H1 (cell line): ENCODE data around the gene COX6A1.

ENCODE experiments used
- EZH2 ChIP-seq: fragments of 200-600 bp; sonication (generic); IDR thresholded peaks from 2 replicates; pipeline ENCODE4 v1.7.1; 2012; ENCODE audit warnings: low read depth, mild to moderate bottlenecking, moderate library complexity, low read length, inconsistent platforms; ENCODE audit not compliant: severe bottlenecking
- KDM1A ChIP-seq: fragments of 200-600, 300-600 bp; sonication (generic); IDR thresholded peaks from 2 replicates; pipeline ENCODE4 v1.7.1; 2016; ENCODE audit warnings: mild to moderate bottlenecking, low read length, borderline replicate concordance
- MAFK ChIP-seq: IDR thresholded peaks from 2 replicates; pipeline ENCODE4 v1.6.1; 2012; ENCODE audit warnings: low read depth, mild to moderate bottlenecking, improper control_type of control experiment, low read length
- POLR2A ChIP-seq, 2 experiments: IDR thresholded peaks; 1 replicate in 1 of 2; 2 replicates in 1 of 2; pipeline ENCODE4 v1.6.1; 2011; ENCODE audit warnings: low read depth in 2 of 2, low read length in 2 of 2, mild to moderate bottlenecking in 2 of 2; ENCODE audit errors: control extremely low read depth in 1 of 2
- TF ChIP-seq, protein P1 (sequence below), 3 experiments: IDR thresholded peaks; 1 replicate in 2 of 3; 2 replicates in 1 of 3; pipeline versions ENCODE4 v1.5.1 to v1.6.1; 2011; ENCODE audit warnings: low read length in 3 of 3, mild to moderate bottlenecking in 3 of 3, inconsistent platforms in 2 of 3, low read depth in 1 of 3, moderate library complexity in 1 of 3; ENCODE audit not compliant: insufficient read depth in 1 of 3; ENCODE audit errors: control extremely low read depth in 1 of 3
- TF ChIP-seq, protein P2 (sequence below): IDR thresholded peaks from 2 replicates; pipeline ENCODE4 v1.6.1; 2012; ENCODE audit warnings: low read length, inconsistent platforms
- TF ChIP-seq, protein P3 (sequence below): IDR thresholded peaks from 2 replicates; pipeline ENCODE4 v1.6.1; 2011; ENCODE audit warnings: low read length, improper control_type of control experiment

DNA sequence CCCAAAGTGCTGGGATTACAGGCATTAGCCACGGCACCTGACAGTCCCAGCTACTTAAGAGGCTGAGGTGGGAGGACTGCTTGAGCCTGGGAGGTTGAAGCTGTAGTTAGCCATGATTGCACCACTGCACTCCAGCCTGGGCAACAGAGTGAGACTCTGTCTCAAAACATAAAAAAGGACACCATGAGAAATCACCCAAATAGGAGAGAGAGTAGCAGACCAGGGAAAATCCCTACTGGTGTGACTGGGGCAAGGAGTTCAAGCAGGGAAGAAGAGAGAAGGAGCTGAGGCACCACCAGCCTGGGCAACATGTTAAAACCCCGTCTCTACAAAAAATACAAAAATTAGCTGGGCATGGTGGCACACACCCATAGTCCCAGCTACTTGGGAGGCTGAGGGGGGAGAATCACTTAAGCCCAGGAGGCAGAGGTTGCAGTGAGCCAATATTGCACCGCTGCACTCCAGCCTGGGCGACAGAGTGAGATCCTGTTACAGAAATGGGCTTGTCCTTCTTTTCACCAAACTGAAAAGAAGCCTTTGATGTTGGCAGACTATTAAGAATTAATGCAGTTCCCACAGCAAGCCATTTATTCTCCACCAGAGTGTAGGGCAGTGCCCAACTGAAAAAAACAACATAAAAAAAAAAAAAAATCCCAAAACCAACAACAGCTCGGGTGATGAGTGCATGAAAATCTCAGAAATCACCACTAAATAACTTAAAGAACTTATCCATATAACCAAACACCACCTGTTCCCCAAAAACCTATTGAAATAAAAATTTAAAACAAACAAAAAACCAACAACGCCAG, 36.1 kb downstream of the COX6A1 start:
- no peak for TF ChIP-seq EZH2
- TF ChIP-seq, protein P1, sequence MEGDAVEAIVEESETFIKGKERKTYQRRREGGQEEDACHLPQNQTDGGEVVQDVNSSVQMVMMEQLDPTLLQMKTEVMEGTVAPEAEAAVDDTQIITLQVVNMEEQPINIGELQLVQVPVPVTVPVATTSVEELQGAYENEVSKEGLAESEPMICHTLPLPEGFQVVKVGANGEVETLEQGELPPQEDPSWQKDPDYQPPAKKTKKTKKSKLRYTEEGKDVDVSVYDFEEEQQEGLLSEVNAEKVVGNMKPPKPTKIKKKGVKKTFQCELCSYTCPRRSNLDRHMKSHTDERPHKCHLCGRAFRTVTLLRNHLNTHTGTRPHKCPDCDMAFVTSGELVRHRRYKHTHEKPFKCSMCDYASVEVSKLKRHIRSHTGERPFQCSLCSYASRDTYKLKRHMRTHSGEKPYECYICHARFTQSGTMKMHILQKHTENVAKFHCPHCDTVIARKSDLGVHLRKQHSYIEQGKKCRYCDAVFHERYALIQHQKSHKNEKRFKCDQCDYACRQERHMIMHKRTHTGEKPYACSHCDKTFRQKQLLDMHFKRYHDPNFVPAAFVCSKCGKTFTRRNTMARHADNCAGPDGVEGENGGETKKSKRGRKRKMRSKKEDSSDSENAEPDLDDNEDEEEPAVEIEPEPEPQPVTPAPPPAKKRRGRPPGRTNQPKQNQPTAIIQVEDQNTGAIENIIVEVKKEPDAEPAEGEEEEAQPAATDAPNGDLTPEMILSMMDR (IDR thresholded peaks at IDR 0.05; ENCODE audit: control extremely low read depth in 1 of 3, insufficient read depth in 1 of 3, low read depth in 1 of 3, low read length in 3 of 3): no peak
- TF ChIP-seq MAFK: no peak
- TF ChIP-seq POLR2A (IDR thresholded peaks at IDR 0.05; ENCODE audit: control extremely low read depth in 1 of 2, low read depth in 2 of 2, low read length in 2 of 2): no peak
- TF ChIP-seq, protein P2, sequence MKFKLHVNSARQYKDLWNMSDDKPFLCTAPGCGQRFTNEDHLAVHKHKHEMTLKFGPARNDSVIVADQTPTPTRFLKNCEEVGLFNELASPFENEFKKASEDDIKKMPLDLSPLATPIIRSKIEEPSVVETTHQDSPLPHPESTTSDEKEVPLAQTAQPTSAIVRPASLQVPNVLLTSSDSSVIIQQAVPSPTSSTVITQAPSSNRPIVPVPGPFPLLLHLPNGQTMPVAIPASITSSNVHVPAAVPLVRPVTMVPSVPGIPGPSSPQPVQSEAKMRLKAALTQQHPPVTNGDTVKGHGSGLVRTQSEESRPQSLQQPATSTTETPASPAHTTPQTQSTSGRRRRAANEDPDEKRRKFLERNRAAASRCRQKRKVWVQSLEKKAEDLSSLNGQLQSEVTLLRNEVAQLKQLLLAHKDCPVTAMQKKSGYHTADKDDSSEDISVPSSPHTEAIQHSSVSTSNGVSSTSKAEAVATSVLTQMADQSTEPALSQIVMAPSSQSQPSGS: no peak
- TF ChIP-seq KDM1A: no peak
- TF ChIP-seq, protein P3, sequence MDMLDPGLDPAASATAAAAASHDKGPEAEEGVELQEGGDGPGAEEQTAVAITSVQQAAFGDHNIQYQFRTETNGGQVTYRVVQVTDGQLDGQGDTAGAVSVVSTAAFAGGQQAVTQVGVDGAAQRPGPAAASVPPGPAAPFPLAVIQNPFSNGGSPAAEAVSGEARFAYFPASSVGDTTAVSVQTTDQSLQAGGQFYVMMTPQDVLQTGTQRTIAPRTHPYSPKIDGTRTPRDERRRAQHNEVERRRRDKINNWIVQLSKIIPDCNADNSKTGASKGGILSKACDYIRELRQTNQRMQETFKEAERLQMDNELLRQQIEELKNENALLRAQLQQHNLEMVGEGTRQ: no peak
